ENCODE measurements around the gene SPRED2.

DNA sequence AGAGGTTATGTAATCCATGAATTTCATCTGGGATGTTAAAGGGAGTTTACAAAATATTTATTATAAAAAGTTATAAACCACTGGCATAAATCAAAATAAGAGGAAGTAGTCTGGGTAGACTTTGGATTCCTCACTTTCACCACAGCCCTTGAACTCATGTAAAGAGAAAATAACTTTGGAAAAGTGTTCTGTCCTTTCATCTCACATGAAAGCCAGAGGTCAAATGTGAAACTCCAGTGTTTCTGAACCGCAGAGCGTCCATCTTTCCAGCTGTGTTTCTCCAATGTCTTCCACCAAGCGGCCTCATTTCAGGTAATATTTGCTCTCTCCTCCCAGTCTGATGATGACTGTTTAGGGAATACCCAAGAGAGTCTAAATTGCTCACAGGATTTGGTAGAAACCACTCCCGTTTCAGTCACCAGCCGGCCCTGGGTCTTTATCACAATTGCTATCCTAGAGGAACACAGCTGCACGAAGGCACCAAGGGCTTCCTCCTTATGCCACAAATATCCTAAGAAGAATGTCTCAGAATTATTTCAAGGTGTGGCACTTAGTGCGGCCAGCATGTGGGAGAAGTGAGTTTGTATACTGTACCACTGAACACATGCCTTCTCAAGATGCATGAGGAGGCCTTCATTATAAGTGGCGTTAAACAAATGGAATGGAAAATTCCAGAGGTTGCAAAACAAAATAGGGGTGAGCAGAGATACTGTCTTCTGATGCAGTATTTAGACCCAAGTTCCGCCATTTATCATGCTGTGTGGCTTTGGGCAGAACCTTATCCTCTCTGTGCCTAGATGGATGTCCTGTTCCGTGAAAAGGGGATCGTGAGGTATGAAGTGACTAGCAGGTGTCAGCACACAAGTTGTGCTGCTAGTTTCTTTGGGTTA is 140.9 kb downstream of the SPRED2 start:
- TF ChIP-seq, protein P1, sequence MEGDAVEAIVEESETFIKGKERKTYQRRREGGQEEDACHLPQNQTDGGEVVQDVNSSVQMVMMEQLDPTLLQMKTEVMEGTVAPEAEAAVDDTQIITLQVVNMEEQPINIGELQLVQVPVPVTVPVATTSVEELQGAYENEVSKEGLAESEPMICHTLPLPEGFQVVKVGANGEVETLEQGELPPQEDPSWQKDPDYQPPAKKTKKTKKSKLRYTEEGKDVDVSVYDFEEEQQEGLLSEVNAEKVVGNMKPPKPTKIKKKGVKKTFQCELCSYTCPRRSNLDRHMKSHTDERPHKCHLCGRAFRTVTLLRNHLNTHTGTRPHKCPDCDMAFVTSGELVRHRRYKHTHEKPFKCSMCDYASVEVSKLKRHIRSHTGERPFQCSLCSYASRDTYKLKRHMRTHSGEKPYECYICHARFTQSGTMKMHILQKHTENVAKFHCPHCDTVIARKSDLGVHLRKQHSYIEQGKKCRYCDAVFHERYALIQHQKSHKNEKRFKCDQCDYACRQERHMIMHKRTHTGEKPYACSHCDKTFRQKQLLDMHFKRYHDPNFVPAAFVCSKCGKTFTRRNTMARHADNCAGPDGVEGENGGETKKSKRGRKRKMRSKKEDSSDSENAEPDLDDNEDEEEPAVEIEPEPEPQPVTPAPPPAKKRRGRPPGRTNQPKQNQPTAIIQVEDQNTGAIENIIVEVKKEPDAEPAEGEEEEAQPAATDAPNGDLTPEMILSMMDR (IDR thresholded peaks at IDR 0.05; ENCODE audit: control extremely low read depth in 1 of 3, insufficient read depth in 1 of 3, low read depth in 1 of 3, low read length in 3 of 3), result no peak
- no peak for TF ChIP-seq ATF2 (IDR thresholded peaks at IDR 0.05; ENCODE audit: low read length)
- no peak for TF ChIP-seq POLR2AphosphoS5 (IDR thresholded peaks at IDR 0.05; ENCODE audit: low read depth, low read length)
- TF ChIP-seq ZNF274 (IDR thresholded peaks at IDR 0.05; ENCODE audit: borderline replicate concordance, extremely low read depth, low read length), result no peak
- TF ChIP-seq HDAC6 (IDR thresholded peaks at IDR 0.05; ENCODE audit: low read depth, low read length), result no peak
- no peak for TF ChIP-seq POLR2A (IDR thresholded peaks at IDR 0.05; ENCODE audit: control extremely low read depth in 1 of 2, low read depth in 2 of 2, low read length in 2 of 2)
- TF ChIP-seq EP300 (IDR thresholded peaks at IDR 0.05; ENCODE audit: borderline replicate concordance in 1 of 2, low read depth in 2 of 2, low read length in 2 of 2), result no peak
- no peak for TF ChIP-seq EZH2 (IDR thresholded peaks at IDR 0.05; ENCODE audit: low read depth, low read length, severe bottlenecking)
- no peak for TF ChIP-seq TAF1 (IDR thresholded peaks at IDR 0.05; ENCODE audit: low read depth, low read length)

All from H1 (cell line).